ENCODE results near the gene BLTP2.

The BLTP2 gene

DNA sequence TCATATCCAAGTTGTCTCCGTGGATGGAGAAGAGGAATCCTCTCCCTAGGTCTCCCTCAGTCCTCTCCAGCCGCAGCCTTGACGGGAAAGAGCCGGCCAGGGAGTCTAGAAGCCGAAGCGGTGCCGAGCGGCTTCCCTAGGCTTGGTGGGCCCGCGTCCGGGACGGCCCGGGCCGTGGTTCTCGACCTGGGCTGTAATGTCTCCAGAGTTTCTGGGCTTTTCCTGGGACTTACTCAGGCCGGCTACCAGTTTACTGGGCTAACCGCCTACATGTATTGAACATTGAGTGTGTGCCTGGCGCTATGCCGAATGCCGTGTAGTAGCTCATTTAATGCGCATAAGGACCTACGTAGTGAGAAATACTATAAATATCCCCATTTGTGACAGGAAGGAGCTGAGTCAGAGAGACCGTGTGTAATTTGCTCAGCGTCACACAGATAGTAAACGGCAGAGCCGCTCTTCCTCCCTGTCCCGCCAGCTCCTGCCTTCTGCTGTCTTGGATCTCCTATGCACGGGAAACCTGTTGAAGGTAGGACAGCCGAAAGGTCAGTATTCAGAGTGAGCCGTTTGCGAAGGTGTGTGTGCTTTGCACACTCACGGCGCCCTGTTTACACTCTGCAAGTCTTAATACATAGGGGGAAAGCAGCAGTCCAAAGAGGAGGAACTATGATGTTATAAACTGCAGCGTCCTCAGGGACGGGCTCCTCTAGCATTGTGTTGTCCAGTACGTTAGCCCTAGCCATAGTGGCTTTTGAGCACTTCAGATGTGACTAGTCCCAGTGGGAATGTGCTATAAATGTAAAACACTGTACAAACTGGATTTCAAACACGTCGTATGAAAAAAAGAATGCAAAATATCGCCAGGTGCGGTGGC lies 45.4 kb downstream of the BLTP2 start:
- peak; percentile 79 for FAIRE-seq
- DNase-seq (ENCODE audit: insufficient read length, low spot score) = peak; percentile 62

- DNase-seq (ENCODE audit: insufficient read length, low spot score) (peak; percentile 97), FAIRE-seq (peak; percentile 93)
These were observed 46.1 kb downstream of the BLTP2 start, which contains the start of gene SPAG5 for GRCh38 chr17:28598799-28599310. SPAG5 (minus strand) TSS chr17:28599025; CDS start chr17:28598946, 79 bp downstream.

DNA sequence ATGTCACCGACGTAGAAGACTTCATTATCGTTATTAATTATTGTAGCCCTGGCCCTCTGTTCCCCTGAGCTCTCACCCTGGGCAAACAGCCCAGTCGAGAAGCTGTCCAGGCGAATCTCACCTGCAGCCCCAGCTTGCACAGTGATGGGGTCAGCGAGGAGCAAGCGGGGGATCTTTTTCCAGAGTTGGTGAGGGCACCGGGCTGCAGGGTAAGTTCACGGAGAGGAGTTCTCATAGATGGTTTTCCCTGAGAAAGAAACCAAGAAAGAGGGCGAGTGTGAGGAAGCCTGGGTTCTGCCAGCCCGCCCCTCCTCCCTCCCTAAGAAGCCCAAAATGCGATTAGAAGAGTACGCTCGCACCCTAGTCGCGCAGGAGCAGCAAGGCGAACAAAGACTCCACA lies 46.6 kb downstream of the BLTP2 start:
- no peak for FAIRE-seq
- DNase-seq (ENCODE audit: insufficient read length, low spot score) = no peak

- no peak for FAIRE-seq
These were observed 47.2 kb downstream of the BLTP2 start for GRCh38 chr17:28597606-28598383.

More at GRCh38 chr17:28597606-28598383, 47.2 kb downstream of the BLTP2 start:
- DNase-seq (ENCODE audit: insufficient read length, low spot score) = no peak

Data from GM19239 (cell line).